ENCODE results near the gene SNX33.
A peak's percentile ranks its signal among the peaks of the same experiment; 100 is the strongest.
"Not testable (repeated sequence)": the region's sequence is repeated elsewhere in the genome, so short reads cannot be mapped to it uniquely, and the experiment has no call there.

DNA sequence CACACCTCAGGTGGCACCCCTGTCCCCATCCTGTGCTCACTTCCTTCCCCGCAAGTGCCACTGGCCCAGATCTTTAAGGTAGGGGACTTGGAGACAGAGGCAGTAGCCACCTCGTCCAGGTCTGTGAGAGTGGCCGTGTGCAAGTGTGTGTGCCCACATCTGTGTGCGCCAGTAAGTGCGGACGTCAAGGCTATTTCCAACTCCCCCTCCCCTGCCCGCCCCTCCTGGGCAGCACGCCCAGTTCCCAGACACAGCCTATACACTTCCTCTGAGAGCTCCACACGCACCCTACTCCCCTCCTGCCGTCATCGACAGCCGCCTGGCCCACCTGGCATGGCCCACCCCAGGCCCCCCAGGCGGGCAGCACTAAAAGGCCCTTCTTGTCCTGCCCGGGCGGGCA, 61.7 kb downstream of the SNX33 start:
- TF ChIP-seq, protein P1, sequence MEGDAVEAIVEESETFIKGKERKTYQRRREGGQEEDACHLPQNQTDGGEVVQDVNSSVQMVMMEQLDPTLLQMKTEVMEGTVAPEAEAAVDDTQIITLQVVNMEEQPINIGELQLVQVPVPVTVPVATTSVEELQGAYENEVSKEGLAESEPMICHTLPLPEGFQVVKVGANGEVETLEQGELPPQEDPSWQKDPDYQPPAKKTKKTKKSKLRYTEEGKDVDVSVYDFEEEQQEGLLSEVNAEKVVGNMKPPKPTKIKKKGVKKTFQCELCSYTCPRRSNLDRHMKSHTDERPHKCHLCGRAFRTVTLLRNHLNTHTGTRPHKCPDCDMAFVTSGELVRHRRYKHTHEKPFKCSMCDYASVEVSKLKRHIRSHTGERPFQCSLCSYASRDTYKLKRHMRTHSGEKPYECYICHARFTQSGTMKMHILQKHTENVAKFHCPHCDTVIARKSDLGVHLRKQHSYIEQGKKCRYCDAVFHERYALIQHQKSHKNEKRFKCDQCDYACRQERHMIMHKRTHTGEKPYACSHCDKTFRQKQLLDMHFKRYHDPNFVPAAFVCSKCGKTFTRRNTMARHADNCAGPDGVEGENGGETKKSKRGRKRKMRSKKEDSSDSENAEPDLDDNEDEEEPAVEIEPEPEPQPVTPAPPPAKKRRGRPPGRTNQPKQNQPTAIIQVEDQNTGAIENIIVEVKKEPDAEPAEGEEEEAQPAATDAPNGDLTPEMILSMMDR (IDR thresholded peaks at IDR 0.05) = not testable (repeated sequence)
- TF ChIP-seq POLR2A (IDR thresholded peaks at IDR 0.05) = peak in 1 of 2 donors; percentile 25

All from heart left ventricle (tissue), 13 donors.